IMR-90 (cell line): ENCODE measurements around the gene NKAIN1. TPM values are rescaled to one million over a fixed set of nuclear protein-coding genes. Genes with fewer than 3 reads are reported as not detected.

Source experiments
- ATAC-seq: fragments of 200-7000 bp; cut with Tn5 transposase; 2 replicates; pipeline ENCODE4 v1.9.1; 2020; ENCODE audit warnings: low read depth, mild to moderate bottlenecking, moderate library complexity
- BruUV-seq: library from RNA; stranded (reverse); fragments of 400-500 nt; replicated peaks from 2 replicates; lab custom pipeline; 2021; lab: Mats Ljungman, UMichigan
- CTCF ChIA-PET: fragments of 300-600 bp; formaldehyde crosslinking; extraction: SDS; loops from one replicate; lab custom pipeline; 2021; ENCODE audit warnings: antibody characterized with exemption; lab: Yijun Ruan, JAX
- POLR2A ChIA-PET: fragments of 300-600 bp; sonication (Branson Sonifier 250); formaldehyde crosslinking; loops from one replicate; lab custom pipeline; 2022; ENCODE audit warnings: antibody characterized with exemption; ENCODE audit not compliant: unreplicated experiment; lab: Charles Lee
- DNase-seq: peaks from one replicate; pipeline ENCODE4 v3.0.0; 2013
- H2AFZ ChIP-seq: replicated peaks from 2 replicates; pipeline ENCODE3; 2013; ENCODE audit warnings: low read length, mild to moderate bottlenecking; ENCODE audit not compliant: poor library complexity
- H2AK5ac ChIP-seq: 2 replicates; pipeline ENCODE4 v1.6.1; 2013; ENCODE audit warnings: low read depth, low read length, inconsistent platforms
- H2AK9ac ChIP-seq: replicated peaks from 2 replicates; pipeline ENCODE3; 2013; ENCODE audit warnings: mild to moderate bottlenecking, low read depth, low read length, moderate library complexity; ENCODE audit not compliant: poor library complexity
- H2BK120ac ChIP-seq: 2 replicates; pipeline ENCODE4 v1.6.1; 2013; ENCODE audit warnings: low read depth, low read length, inconsistent platforms
- H2BK15ac ChIP-seq: 3 replicates; pipeline ENCODE4 v1.6.1; 2013; ENCODE audit warnings: low read depth, low read length, inconsistent platforms
- H2BK20ac ChIP-seq: 2 replicates; pipeline ENCODE4 v1.6.1; 2013; ENCODE audit warnings: low read depth, mild to moderate bottlenecking, inconsistent platforms, low read length, moderate library complexity
- H2BK5ac ChIP-seq: 2 replicates; pipeline ENCODE4 v1.6.1; 2013; ENCODE audit warnings: mild to moderate bottlenecking, low read depth, low read length, inconsistent platforms; ENCODE audit not compliant: poor library complexity, severe bottlenecking
- H3K14ac ChIP-seq: replicated peaks from 2 replicates; pipeline ENCODE4 v1.6.1; 2013; ENCODE audit warnings: low read depth, low read length, inconsistent platforms
- H3K18ac ChIP-seq: 2 replicates; pipeline ENCODE4 v1.6.1; 2013; ENCODE audit warnings: low read depth, low read length, control low read depth
- H3K23ac ChIP-seq: 2 replicates; pipeline ENCODE4 v1.6.1; 2013; ENCODE audit warnings: low read depth, low read length, inconsistent platforms
- H3K27ac ChIP-seq: 2 replicates; pipeline ENCODE4 v1.5.1; 2013; ENCODE audit warnings: mild to moderate bottlenecking, control low read depth, low read length; ENCODE audit not compliant: insufficient read depth
- H3K27me3 ChIP-seq: 2 replicates; pipeline ENCODE4 v1.6.1; 2013; ENCODE audit warnings: low read length; ENCODE audit not compliant: control insufficient read depth, insufficient read depth
- H3K36me3 ChIP-seq: 2 replicates; pipeline ENCODE4 v1.6.1; 2013; ENCODE audit warnings: low read length, mixed read lengths; ENCODE audit not compliant: control insufficient read depth, insufficient read depth
- H3K4ac ChIP-seq: 2 replicates; pipeline ENCODE4 v1.6.1; 2013; ENCODE audit warnings: low read depth, low read length, inconsistent platforms
- H3K4me1 ChIP-seq: 2 replicates; pipeline ENCODE4 v1.6.1; 2013; ENCODE audit warnings: low read length, mixed read lengths; ENCODE audit not compliant: control insufficient read depth, insufficient read depth
- H3K4me2 ChIP-seq: 2 replicates; pipeline ENCODE4 v1.6.1; 2013; ENCODE audit warnings: low read depth, mild to moderate bottlenecking, control low read depth, low read length, moderate library complexity
- H3K4me3 ChIP-seq: 2 replicates; pipeline ENCODE4 v1.5.1; 2013; ENCODE audit warnings: low read depth, mild to moderate bottlenecking, control low read depth, low read length, moderate library complexity; ENCODE audit not compliant: insufficient read depth
- H3K56ac ChIP-seq: 2 replicates; pipeline ENCODE4 v1.6.1; 2013; ENCODE audit warnings: low read length, inconsistent platforms; ENCODE audit not compliant: insufficient read depth; ENCODE audit errors: extremely low read depth
- H3K79me1 ChIP-seq, 2 experiments: 2 replicates each; pipeline ENCODE4 v1.6.1; 2013; ENCODE audit warnings: low read length in 2 of 2, inconsistent platforms in 1 of 2, low read depth in 1 of 2
- H3K9ac ChIP-seq: 2 replicates; pipeline ENCODE4 v1.6.1; 2013; ENCODE audit warnings: low read depth, low read length, control low read depth
- H3K9me1 ChIP-seq: 2 replicates; pipeline ENCODE4 v1.6.1; 2013; ENCODE audit warnings: low read length, inconsistent platforms; ENCODE audit not compliant: insufficient read depth
- H3K9me3 ChIP-seq: 2 replicates; pipeline ENCODE4 v1.6.1; 2013; ENCODE audit warnings: low read length; ENCODE audit not compliant: control insufficient read depth, insufficient read depth
- H4K20me1 ChIP-seq: 2 replicates; pipeline ENCODE4 v1.6.1; 2013; ENCODE audit warnings: low read length, inconsistent platforms; ENCODE audit not compliant: insufficient read depth
- H4K5ac ChIP-seq: 2 replicates; pipeline ENCODE4 v1.6.1; 2013; ENCODE audit warnings: mild to moderate bottlenecking, low read depth, low read length, control low read depth
- H4K8ac ChIP-seq, 2 experiments: 2 replicates each; pipeline ENCODE4 v1.6.1; 2013; ENCODE audit warnings: low read depth in 2 of 2, low read length in 2 of 2, control low read depth in 1 of 2, inconsistent platforms in 1 of 2
- H4K91ac ChIP-seq: 2 replicates; pipeline ENCODE4 v1.6.1; 2013; ENCODE audit warnings: low read depth, low read length, inconsistent platforms; ENCODE audit not compliant: insufficient read depth
- CHD1 ChIP-seq: IDR thresholded peaks from 2 replicates; pipeline ENCODE4 v1.6.1; 2012; ENCODE audit warnings: low read depth, low read length, improper control_type of control experiment
- CTCF ChIP-seq: conservative IDR thresholded peaks from 2 replicates; pipeline ENCODE4 v1.5.1; 2012; ENCODE audit warnings: mild to moderate bottlenecking, low read depth, low read length, improper control_type of control experiment
- MAZ ChIP-seq: IDR thresholded peaks from 2 replicates; pipeline ENCODE4 v1.6.1; 2012; ENCODE audit warnings: low read depth, mild to moderate bottlenecking, low read length, improper control_type of control experiment, moderate library complexity, borderline replicate concordance
- WGBS, 2 experiments: methylation state at CpG; one replicate each; pipeline versions ENCODE4 v1.1.5 to v1.1.7; 2013; ENCODE audit warnings: missing lambda C conversion rate in 2 of 2; ENCODE audit not compliant: insufficient read length in 1 of 2; ENCODE audit errors: extremely low coverage in 2 of 2; 5-methylcytosine and 5-hydroxymethylcytosine counted together
- dilution Hi-C: fragments of 300-500 bp; cut with HindIII; formaldehyde crosslinking; loops from one replicate; pipeline ENCODE4 v1.14.3; 2018; ENCODE audit warnings: low sequenced_read_pairs; ENCODE audit not compliant: unreplicated experiment
- in situ Hi-C: fragments of 300-500 bp; cut with MboI; formaldehyde crosslinking; loops from 3 replicates; pipeline ENCODE4 v1.14.3; 2019; ENCODE audit warnings: low sequenced_read_pairs, inconsistent platforms, mixed read lengths
- intact Hi-C: fragments of 100-400 bp; cut with micrococcal nuclease; formaldehyde crosslinking; loops from 2 replicates; pipeline ENCODE4 v1.10.0; 2022
- polyA plus RNA-seq, 3 experiments: library from polyadenylated mRNA; depleted of rRNA; stranded (reverse); fragments of >200 nt; gene quantifications; 2 replicates each; pipeline ENCODE4 v1.2.3, GENCODE V29; 2012; ENCODE audit warnings: low replicate concordance in 1 of 3
- total RNA-seq: library from RNA; depleted of rRNA; stranded (reverse); fragments of >200 nt; gene quantifications from 2 replicates; pipeline ENCODE4 v1.2.3, GENCODE V29; 2012

NKAIN1 gene
- total and polyA plus RNA-seq, 2 of the 4 experiments (the other 2 are of a cell fraction), result under 0.01 to 0.09 TPM

- H4K20me1 ChIP-seq, result no peaks in the 10 kb centered on the region
- no peaks in the 10 kb centered on the region for H3K27me3 ChIP-seq
- POLR2A ChIA-PET, result no interaction called here
- no peaks in the 10 kb centered on the region; the same call in 1 of the 2 replicates for H3K36me3 ChIP-seq
- peak overlapping the region; percentile 52 for H3K4me2 ChIP-seq
- no peak for DNase-seq
- no CpG with 5 or more reads among the region's 19 CpGs for WGBS, 2 experiments
- peak overlapping the region; percentile 93 for H2AK5ac ChIP-seq
- peak overlapping the region; percentile 40; the same call in 1 of the 2 replicates for H2BK120ac ChIP-seq
- peaks cover 2 to 11% of the 10 kb centered on the region in 2 experiments; a peak in 2 of 4 replicates for H3K79me1 ChIP-seq
- peak overlapping the region; percentile 94 for H4K5ac ChIP-seq
- H3K14ac ChIP-seq, result peak overlapping the region; percentile 99
- in situ Hi-C loops, result no loop called here
- H3K23ac ChIP-seq, result peak overlapping the region; percentile 95; the same call in 1 of the 2 replicates
- H3K9me3 ChIP-seq, result no peaks in the 10 kb centered on the region
- no TSS peak for BruUV-seq
- intact Hi-C loops, result loop anchor here (2.0 to 10.0 kb wide), 3 partner anchors 29 to 199 kb away; partner anchors contain the start of gene PUM1
- H2AK9ac ChIP-seq, result peak overlapping the region; percentile 98
- ATAC-seq, result no peak
- peak overlapping the region; percentile 99 to 100 for H4K8ac ChIP-seq
- H3K4me3 ChIP-seq, result peak overlapping the region; percentile 50
- peak overlapping the region; percentile 95 for H2BK15ac ChIP-seq
- H2AFZ ChIP-seq, result peak overlapping the region; percentile 98
- peak overlapping the region; percentile 36 for H3K18ac ChIP-seq
- H3K4me1 ChIP-seq, result peaks cover 6% of the 10 kb centered on the region
- H3K27ac ChIP-seq, result peak overlapping the region; percentile 81
- H3K4ac ChIP-seq, result peak overlapping the region; percentile 99
- peak overlapping the region; percentile 97 for H4K91ac ChIP-seq
- peak overlapping the region; percentile 74 for H3K9ac ChIP-seq
- CTCF ChIA-PET, result no interaction called here
- TF ChIP-seq MAZ (no peak), CTCF (no peak), CHD1 (no peak)
- peak overlapping the region; percentile 31 for H2BK5ac ChIP-seq
- dilution Hi-C loops, result no loop called here
- H3K9me1 ChIP-seq, result peaks cover 3% of the 10 kb centered on the region; the same call in 1 of the 2 replicates
- peak overlapping the region; percentile 59 for H3K56ac ChIP-seq
- H2BK20ac ChIP-seq, result no peak overlapping the region; the same call in 1 of the 2 replicates
These were observed 85.6 kb downstream of the NKAIN1 start for GRCh38 chr1:31154000-31154631.
